ENCODE measurements around the gene NUBPL.
"Not testable (repeated sequence)": the region's sequence is repeated elsewhere in the genome, so short reads cannot be mapped to it uniquely, and the experiment has no call there.

The NUBPL gene

DNA sequence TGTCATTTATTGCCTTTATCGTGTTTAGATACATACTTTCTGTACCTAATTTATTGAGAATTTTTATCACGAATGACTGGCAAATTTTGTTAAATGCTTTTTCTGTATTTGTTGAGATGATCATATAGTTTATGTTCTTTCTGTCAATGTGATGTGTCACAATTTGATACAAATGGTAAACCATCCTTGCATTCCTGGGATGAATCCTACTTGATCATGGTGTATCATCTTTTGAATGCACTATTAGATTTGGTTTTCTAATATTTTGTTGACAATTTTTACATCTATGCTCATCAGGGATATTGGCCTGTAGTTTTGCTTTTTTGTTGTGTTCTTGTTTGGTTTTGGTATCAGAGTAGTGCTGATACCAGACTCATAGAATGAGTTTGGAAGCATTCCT is 185.1 kb downstream of the NUBPL start:
- DNase-seq: no peak

GRCh38 chr14:31749275-31749674 is 188.1 kb downstream of the NUBPL start:
- no peak for DNase-seq

- not testable (repeated sequence) for DNase-seq
Measured at GRCh38 chr14:31751047-31751446, 189.8 kb downstream of the NUBPL start.

DNA sequence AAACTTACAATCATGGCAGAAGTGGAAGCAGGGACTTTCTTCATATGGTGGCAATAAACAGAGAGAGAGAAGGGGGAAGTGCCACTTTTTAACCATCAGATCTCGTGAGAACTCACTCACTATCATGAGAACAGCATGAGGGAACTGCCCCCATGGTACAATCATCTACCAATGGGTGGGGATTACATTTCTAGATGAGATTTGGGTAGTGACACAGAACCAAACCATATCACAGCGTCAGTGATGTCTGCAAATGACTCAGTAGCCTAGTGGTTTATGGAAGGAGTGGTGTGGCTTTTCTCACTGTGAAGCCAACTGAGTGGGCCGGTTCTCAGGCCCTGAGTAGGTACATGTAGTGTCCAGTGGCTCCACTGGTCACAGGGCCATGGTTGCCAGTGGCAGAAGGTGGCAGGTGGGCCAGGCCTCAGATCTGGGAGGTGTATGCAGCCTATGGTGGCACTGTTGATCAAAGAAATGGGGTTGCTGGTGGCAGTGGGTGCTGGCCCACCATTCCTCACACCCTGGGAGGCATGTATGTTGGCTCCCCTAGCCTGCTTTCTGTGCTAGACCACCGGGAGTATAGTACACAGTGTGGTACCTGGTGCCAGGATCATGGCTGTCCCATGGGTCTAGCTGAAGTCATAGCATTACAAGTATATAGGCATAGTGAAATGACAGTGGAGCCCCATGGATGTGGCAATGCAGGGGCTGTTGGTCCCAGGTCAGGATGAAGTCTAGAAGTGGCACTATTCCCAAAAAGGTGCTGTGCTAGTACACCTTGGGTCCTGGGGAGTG is 191.9 kb downstream of the NUBPL start:
- no peak for DNase-seq

- DNase-seq: no peak
Measured at GRCh38 chr14:31758941-31759340, 197.7 kb downstream of the NUBPL start.

GRCh38 chr14:31760277-31760676 is 199.1 kb downstream of the NUBPL start:
- no peak for DNase-seq

GRCh38 chr14:31761325-31761724 is 200.1 kb downstream of the NUBPL start:
- DNase-seq: no peak

GRCh38 chr14:31763041-31763440 is 201.8 kb downstream of the NUBPL start:
- no peak for DNase-seq

GRCh38 chr14:31766315-31766892 is 205.2 kb downstream of the NUBPL start:
- DNase-seq: no peak

DNA sequence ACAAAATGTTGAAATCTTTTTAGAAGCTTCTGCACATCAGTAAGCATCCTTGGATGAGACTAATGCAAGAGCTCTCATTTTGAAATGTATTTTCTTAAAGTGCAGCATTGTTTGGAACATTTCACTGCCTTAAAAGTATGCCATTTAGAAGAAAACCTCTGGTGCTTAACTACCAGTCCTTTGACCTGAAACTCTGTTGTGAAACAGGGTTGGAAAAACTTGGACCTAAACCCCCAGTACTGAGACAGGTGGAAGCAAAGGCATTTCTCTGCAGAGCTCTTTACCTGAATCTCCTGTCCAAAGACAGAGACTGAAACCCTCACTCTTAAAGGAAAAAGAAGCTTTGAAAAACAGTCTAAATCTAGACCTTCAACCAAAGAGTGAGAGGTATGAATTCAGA is 207.2 kb downstream of the NUBPL start:
- no peak for DNase-seq

GRCh38 chr14:31770271-31770670 is 209.1 kb downstream of the NUBPL start:
- DNase-seq: no peak

- no peak for DNase-seq
Measured at GRCh38 chr14:31774567-31774966, 213.4 kb downstream of the NUBPL start.

DNA sequence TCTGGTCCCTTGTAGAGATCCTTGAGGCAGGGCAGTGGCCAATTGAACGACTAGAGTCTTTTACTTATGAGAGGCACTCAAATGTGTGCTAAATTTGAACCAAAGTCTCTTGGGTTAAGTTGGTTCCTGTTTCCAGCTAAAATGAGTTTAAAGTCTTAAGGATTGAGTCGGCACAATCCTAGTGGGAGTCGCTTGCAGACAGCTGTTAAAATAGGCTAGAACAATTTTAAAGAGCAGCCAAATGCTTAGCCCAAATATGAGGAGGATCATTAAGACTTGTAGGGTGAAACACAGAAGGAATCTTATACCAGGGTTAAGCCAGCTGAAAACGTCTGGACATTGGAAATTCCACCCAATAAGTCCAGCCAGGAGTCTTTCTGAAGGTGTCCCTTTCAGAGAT is 216.1 kb downstream of the NUBPL start:
- DNase-seq: no peak

GRCh38 chr14:31781578-31781977 is 220.4 kb downstream of the NUBPL start:
- DNase-seq: no peak

DNA sequence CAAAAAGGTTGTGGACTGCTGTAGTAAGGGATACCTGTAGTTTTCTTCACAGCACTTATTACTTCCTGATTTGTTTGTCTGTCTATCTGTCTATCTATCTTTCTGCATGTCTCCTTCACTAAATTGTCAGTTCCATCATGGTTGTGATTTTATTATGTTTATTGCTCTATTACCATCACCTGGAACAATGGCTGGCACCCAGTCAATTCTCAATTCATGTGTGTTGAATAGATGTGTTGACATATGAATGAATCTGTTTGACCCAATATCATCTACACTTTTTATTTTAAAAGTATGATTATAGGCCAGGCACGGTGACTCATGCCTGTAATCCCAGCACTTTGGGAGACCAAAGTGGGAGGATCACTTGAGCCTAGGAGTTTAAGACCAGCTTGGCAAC is 224.4 kb downstream of the NUBPL start:
- no peak for DNase-seq

DNA sequence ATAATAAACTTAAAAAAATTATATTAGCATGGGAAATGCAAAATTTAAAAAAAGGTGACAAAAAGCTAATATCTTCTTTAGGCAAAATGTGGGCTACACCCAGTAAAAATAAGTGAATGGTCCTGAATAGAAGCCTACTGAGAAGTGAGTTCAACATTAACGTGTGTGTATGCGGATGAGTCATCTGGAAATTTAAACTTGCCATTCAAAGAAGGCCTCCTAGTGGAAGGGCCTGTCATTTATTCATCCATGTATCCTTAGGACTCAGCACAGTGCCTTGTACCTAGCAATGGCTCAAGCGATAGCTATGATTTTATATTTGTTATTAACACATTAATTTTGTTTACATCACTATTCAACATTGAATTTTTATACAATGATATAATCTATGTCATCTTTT is 226.2 kb downstream of the NUBPL start:
- DNase-seq: no peak

GRCh38 chr14:31788340-31788739 is 227.1 kb downstream of the NUBPL start:
- DNase-seq: no peak

DNA sequence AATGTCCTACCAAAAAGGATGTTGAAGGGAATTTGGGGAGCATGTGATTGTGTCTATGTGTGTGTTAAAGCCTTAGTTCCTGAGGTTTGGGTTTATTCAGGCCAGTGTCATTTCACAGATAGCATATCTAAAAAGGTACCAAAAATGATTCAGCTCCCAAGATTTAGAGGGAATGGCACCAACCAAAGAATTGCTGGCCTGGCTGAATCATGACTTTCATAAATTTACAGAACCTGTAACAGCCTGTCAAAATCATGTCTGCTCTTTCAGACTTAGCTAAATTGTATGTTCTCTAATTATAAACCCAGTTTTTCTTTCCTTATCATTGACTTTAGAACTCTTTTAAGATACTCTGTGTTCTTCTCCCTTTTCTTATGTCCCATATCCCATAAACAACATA is 231.5 kb downstream of the NUBPL start:
- no peak for DNase-seq

- DNase-seq: not testable (repeated sequence)
Measured at GRCh38 chr14:31797946-31798345, 236.7 kb downstream of the NUBPL start.

GRCh38 chr14:31802838-31803237 is 241.6 kb downstream of the NUBPL start:
- DNase-seq: no peak

- no peak for DNase-seq
Measured at GRCh38 chr14:31806249-31806648, 245.0 kb downstream of the NUBPL start.

DNA sequence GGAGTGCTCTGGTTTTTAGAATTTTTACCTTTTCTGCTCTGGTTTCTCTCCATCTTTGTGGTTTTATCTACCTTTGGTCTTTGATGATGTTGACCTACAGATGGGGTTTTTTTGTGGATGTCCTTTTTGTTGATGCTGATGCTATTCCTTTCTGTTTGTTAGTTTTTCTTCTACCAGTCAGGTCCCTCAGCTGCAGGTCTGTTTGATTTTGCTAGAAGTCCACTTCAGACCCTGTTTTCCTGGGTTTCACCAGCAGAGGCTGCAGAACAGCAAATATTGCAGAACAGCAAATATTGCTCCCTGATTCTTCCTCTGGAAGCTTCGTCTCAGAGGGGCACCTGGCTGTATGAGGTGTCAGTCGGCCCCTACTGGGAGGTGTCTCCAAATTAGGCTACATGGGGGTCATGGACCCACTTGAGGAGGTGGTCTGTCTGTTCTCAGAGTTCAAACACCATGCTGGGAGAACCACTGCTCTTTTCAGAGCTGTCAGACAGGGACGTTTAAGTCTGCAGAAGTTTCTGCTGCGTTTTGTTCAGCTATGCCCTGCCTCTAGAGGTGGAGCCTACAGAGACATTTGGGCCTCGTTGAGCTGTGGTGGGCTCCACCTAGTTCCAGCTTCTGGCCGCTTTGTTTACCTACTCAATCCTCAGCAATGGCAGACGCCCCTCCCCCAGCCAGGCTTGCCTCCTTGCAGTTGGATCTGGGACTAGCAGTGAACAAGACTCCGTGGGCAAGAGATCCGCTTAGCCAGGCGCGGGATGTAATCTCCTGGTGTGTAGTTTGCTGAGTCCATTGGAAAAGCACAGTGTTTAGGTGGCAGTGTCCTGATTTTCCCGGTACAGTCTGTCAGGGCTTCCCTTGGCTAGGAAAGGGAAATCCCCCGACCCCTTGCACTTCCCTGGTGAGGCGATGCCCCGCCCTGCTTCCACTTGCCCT is 250.8 kb downstream of the NUBPL start:
- DNase-seq: not testable (repeated sequence)

DNA sequence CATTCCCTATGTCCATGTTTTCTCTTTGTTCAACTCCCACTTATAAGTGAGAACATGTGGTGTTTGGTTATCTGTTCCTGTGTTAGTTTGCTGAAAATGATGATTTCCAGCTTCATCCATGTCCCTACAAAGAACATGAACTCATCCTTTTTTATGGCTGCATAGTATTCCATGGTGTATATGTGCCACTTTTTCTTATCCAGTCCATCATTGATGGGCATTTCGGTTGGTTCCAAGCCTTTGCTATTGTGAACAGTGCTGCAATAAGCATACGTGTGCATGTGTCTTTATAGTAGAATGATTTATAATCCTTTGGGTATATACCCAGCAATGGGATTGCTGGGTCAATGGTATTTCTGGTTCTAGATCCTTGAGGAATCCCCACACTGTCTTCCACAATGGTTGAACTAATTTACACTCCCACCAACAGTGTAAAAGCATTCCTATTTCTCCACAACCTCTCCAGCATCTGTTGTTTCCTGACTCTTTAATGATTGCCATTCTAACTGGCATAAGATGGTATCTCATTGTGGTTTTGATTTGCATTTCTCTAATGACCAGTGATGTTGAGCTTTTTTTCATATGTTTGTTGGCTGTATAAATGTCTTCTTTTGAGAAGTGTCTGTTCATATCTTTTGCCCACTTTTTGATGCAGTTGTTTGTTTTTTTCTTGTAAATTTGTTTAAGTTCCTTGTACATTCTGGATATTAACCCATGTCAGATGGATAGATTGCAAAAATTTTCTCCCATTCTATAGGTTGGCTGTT is 252.7 kb downstream of the NUBPL start:
- DNase-seq: not testable (repeated sequence)
